ENCODE results near the gene ITGA2B.
A peak's percentile ranks its signal among the peaks of the same experiment; 100 is the strongest.
"Not testable (repeated sequence)": the region's sequence is repeated elsewhere in the genome, so short reads cannot be mapped to it uniquely, and the experiment has no call there.

ITGA2B gene

DNA sequence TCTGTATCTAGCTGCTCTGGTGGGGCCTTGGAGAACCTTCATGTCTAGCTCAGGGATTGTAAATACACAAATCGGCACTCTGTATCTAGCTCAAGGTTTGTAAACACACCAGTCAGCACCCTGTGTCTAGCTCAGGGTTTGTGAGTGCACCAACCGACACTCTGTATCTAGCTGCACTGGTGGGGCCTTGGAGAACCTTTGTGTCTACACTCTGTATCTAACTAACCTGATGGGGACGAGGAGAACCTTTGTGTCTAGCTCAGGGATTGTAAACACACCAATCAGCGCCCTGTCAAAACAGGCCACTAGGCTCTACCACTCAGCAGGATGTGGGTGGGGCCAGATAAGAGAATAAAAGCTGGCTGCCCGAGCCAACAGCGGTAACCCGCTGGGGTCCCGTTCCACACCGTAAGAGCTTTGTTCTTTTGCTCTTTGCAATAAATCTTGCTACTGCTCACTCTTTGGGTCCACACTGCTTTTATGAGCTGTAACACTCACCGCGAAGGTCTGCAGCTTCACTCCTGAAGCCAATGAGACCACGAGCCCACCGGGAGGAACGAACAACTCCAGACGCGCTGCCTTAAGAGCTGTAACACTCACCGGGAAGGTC, 19.9 kb downstream of the ITGA2B start:
- not testable (repeated sequence) for DNase-seq (ENCODE audit: low spot score); FAIRE-seq

DNA sequence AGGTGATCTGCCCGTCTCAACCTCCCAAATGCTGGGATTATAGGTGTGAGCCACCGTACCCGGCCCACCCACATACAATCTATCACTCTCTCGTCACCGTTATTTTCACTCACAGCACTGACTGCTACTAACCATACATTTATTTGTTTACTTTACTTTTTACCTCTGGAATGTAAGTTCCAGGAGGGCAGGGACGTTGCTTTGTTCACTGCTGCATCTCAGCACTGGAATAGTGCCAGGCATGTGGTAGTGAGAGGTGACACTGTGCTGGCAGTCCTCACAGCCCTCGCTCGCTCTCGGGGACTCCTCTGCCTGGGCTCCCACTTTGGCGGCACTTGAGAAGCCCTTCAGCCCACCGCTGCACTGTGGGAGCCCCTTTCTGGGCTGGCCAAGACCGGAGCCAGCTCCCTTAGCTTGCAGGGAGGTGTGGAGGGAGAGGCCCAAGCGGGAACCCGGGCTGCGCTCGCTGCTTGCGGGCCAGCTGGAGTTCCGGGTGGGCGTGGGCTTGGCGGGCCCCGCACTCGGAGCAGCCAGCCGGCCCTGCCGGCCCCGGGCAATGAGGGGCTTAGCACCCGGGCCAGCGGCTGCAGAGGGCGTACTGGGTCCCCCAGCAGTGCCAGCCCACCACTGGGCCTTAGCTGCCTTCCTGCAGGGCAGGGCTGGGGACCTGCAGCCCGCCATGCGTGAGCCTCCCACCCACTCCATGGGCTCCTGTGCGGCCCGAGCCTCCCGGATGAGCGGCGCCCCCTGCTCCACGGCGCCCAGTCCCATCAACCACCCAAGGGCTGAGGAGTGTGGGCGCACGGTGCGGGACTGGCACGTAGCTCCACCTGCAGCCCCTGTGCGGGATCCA, 20.8 kb downstream of the ITGA2B start:
- FAIRE-seq; DNase-seq (ENCODE audit: low spot score): not testable (repeated sequence)

DNA sequence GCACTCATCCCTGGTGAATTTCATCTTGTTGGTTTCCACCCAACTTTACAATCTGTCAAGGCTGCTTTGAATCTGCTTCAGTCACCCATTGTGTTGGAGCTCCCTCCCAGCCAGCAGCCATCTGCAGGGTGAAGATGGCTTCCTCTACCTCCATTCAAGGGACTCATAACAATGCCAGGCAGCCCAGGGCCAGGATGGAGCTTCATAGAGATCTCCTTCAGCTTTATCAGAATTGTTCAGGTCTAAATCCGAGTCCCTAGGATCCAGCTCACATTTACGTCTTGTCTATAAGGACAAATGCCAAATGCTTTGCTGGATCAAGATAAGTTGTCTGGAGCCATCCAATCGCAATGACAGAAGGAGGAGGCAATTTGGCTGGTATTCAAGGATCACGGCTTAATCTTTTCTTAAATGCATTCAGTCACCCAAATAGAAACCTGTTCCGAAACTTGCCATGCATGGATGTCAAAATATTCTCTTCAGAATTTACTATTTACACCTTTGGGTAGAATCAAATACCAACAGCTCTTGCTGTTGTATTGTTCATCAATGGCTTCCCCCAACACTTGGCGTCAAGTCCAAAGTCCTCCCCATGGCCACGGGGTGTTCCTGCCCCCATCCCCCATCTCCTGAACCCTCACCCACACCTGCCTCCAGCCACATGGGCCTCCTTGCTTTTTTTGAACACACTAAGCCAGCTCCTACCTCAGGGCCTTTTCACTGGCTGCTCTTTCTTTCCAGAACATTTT, 22.0 kb downstream of the ITGA2B start:
- no peak for FAIRE-seq
- no peak for DNase-seq (ENCODE audit: low spot score)

DNA sequence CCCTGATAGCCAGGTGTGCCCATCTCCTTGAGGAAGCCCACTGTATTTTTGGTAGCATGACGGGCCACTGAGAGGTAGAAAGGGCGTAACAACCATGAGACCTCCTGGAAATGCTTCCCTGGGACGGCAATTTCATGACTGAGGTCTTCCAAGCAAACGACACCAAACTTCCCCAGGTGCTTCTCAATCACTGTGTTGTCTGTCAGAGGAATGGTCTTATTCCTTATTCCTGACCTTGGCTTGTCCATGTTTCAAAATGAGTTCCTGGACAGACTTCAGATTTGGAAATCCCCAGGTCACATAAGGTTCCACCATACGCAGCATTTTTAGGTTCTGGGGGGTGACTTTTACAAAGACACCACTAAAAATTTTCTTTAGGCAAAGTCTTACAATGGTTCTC, 24.4 kb downstream of the ITGA2B start:
- not testable (repeated sequence) for FAIRE-seq; DNase-seq (ENCODE audit: low spot score)

DNA sequence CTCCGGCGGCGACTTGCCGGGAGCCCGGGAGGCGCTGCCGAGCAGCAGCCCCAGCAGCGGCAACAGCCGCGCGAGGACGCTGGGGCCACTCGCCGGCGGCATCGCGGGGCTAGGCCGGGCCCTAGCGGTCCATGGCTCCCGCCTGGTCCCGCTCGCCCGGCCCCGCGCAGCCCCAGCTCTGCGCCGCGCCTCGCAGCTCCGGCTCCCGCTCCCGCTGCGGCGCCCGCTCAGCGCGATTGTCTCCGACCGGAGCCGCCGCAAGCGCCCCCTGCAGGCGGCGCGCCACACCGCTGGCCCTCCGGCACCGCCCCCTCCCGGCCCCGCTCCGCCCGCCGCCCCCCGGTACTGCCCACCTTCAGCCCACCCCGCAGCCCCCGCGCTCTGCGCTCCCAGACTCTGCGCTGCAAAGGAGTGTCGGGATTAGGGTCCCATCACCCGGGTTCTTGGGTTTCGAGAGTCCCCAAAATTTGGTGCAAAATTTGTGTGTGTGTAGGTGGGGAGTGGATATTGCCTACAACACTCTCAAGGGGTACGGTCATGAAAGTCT, 25.8 kb downstream of the ITGA2B start, which contains the start of gene FAM171A2:
Gene FAM171A2 (minus strand): TSS at position 241 of the 547 bp plus-strand sequence. CDS start 139 bp downstream, at position 102.
- DNase-seq (ENCODE audit: low spot score): peak; percentile 12
- FAIRE-seq: no peak

DNA sequence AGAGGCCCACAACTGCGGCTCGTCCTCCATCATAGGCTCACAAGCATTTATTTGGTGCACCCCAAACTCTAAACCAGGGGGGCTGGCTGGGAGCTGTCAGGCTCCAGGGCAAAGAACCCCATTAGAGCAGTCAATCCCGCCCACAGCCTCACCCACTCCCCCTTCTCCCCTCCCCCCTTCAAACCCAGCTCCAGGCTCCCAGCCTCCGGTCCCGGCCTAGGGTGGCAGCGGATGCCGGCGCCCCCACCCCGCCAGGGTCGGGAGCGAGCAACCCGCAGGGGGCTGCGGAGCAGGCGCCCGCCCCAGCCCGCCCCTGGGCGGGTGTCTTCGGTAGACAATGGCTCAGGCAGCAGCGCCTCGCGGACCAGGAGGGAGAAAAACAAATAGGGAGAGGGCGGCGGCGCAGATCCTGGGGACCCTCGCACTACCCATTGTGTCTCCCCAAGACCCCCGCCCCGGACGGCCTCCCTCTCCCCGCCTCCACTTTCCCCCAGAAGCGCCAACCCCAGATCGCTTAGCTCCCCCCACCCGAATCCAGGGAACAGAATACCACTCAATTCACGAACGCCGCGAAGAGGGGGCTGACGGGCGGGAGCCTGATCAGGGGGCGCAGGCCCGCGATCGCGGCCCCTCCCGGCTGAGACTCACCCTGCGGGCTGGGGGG, 26.4 kb downstream of the ITGA2B start:
- DNase-seq (ENCODE audit: low spot score) (no peak), FAIRE-seq (no peak)

DNA sequence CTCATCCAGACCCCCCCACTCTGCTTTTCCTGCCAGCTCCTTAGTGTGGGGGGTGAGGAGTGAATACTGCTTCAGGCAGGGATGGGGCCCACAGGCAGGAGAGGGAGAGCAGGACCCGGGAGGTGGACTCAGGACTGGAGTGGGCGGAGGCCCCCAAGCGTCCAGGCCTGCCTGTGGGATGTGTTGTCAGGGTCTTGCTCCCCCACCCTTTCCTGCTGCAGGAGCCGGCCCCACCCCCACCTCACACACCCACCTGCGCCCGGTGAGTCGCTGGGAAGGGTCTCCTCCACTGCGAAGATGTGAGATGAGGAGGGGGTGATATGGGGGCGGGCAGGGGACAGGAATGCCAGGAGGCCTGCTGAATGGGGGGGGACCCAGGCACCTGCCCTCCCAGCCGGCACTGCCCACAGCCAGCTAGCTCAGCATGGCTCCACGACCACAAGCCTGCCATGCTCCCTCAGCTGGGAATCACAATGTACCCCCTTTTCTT, 26.9 kb downstream of the ITGA2B start:
- no peak for FAIRE-seq
- no peak for DNase-seq (ENCODE audit: low spot score)

DNA sequence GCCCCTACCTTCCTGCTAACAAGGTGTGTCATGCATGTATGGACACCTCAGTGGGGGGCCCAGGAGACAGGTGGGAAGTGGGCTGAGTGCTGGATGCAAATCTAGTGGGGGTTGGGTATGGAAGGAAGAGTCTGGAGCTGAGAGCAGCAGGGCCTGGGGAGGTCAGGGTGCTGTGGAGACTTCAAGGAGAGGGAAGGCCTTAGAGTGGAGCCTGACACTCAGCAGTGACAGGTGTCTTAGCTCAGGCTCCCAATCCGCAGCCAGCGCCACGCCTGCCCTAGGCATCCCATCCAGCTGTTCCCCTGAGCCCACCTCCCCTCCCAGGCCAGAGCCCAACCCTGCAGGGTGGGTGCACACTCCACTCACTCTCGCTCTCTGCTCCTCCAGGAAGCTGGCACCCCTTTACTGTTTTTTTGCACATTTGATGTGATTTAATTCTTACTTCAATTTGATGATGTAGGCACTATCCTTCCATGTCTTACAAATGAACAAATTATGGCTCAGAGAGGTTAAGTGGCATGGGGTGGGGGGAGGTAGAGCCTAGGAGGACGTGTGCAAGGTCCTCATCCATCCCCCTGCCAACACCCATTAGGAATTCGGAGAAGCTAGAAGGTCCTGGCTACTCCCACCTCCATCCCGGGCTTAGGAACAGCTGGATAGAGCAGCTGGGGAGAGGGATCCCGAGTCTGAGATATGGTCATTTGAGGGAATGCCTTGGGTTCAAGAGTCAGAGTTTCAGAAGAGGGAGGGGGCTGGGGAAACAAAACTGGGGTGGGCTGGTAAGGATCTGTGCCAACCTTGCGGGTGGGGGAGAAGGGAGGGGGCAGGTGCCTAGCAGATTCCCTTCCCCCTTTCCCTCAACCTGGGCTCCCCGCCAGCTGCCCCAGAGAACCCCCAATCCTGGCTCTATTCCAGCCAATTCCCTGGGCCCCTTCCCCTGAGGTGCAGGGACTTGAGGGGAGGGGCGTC, 27.9 kb downstream of the ITGA2B start:
- DNase-seq (ENCODE audit: low spot score) (no peak), FAIRE-seq (no peak)

DNA sequence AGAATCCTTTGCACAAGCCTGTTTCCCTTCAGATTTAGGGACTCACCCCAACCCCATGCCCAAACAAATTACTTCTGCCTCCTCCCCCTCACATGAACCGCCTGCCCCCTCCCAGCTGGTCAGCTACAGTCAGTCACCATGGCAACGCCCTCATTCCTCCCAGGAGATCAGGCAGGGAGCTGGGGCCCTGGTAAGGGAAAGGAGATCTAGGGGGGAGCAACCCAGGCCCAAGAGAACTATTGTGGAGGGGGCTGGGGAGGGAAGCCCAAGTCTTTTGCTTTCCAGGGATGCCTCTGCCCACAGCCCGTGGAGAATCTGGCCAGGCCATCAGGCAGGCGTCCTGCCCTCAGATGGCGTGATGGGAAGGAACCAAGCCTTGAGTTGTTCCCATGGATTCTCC, 28.6 kb downstream of the ITGA2B start:
- FAIRE-seq (no peak), DNase-seq (ENCODE audit: low spot score) (no peak)

DNA sequence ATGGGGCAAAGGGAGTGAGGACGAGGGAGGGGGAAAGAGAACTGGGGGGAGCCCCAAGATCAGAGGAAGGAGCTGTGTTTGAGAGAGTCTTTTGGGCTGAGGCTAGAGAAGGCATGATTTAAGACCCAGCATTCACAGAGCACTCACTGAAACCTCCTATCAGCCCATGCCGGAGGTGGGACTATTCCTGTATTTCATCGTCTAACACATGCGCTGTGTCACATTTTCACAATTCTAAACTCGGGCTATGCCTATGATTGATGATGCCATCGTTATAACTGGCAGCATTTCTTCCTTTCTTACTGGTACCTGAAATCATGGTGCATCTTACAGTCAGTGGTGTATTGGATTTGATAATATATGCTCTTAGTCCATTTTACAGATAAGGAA, 29.3 kb downstream of the ITGA2B start:
- DNase-seq (ENCODE audit: low spot score): no peak
- no peak for FAIRE-seq

DNA sequence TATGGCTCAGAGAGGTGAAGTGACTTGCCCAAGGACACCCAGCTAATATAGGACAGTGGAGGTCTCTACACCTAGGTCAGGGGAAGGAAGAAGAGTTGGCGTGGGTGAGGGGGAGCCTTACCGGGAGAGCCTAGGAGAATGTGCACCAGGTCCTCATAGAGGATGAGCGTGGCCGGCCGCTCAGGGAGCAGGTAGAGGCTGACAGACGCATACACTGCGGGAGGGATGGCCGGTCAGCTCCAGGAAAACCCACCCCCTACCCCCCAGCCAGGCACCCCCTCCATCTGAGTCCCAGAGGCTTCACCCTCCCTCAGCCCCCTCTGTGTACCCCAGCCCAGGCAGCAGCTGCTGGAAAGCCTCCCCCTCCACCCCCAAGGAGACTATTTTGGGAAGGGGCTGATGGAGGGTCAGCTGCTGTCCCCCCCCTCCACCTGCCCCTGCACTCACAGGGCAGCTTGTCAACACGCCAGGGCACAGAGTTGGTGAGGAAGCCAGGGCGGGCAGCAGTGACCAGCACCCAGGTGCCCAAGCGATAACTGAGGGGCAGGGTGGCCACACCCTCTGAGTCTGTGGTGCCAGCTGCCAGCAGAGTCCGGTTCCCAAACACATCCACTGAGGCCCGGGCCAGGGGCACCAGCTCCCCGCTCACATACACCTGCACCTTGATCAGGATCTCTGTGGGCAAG, 29.8 kb downstream of the ITGA2B start:
- DNase-seq (ENCODE audit: low spot score) (no peak), FAIRE-seq (no peak)

DNA sequence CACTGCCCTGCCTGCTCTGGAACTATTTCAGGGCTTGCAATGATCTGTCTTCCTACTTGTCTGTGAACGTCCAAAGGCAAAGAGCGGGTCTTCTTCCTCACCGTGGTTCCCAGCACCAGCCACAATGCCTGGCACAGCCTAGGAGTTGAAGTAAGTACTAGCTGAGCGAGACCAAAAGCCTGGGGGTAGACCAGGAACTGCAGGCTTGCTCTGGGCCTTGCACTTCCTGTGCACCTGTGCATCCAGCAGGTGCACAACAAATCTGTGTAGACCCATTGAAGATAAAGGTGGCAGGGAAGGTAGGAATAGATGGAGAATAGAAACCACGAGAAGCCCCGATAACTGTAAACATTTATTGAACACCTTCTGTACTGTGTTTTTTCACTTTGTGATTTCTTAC, 30.4 kb downstream of the ITGA2B start:
- DNase-seq (ENCODE audit: low spot score): no peak
- FAIRE-seq: no peak

DNA sequence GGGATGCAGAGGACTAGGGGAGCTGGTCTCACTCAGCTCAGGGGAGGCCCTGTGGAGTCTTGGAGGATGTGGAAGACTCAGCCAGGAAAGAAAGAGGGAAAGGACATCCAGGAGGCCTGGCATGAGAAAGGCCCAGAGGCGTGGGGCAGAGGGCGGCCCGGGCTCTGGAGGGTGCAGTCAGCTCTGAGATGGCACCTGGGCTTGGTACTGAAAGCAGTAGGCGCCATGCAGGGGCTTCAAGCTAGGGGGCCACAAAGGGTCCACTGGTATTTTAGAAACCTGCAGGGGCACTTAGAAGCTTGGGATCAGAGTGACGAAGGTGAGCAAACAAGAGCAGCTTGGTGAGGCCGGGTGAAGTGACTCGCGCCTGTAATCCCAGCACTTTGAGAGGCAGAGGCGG, 31.4 kb downstream of the ITGA2B start:
- no peak for DNase-seq (ENCODE audit: low spot score)
- FAIRE-seq: no peak

DNA sequence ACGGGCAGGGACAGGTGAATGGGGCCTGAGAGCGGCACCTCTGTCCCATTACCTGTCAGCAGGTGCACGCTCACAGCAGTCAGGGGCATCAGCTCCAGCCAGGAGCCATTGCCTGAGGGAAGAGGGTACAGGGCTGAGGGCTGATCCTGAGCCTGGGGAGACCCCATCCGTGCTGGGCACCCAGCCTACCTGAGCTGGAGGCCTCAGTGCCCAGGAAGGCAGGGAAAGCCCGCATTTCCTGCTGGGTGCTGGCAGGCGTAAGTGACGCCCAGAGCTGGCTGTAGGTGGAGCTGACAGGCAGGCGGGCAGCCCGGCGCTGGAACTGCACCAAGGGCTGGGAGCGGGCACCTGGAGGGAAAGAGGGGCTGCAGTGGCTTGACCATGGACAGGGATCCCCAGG, 33.2 kb downstream of the ITGA2B start:
- FAIRE-seq (no peak), DNase-seq (ENCODE audit: low spot score) (no peak)

DNA sequence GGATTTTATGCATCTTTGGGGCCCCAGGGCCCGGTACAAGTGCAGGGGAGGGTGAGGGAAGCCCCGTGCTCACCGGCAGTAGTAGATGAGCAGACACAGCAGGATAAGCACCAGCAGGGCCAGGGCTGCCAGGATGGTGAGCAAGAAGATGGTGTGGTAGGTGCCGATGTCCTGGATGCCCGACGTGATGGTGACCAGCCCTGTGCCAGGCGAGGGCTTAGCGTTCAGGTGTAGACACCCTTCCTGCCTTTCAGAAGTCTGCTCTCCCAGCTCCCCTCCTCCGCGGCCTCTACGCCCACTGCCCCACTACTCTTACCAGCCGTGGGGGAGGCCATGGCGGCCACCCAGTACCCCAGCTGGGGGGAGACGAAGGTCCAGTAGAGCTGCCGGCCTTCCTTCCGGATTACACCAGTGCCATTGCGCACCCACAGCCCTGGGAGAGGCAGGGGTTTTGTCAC, 33.8 kb downstream of the ITGA2B start:
- DNase-seq (ENCODE audit: low spot score): no peak
- FAIRE-seq: no peak

DNA sequence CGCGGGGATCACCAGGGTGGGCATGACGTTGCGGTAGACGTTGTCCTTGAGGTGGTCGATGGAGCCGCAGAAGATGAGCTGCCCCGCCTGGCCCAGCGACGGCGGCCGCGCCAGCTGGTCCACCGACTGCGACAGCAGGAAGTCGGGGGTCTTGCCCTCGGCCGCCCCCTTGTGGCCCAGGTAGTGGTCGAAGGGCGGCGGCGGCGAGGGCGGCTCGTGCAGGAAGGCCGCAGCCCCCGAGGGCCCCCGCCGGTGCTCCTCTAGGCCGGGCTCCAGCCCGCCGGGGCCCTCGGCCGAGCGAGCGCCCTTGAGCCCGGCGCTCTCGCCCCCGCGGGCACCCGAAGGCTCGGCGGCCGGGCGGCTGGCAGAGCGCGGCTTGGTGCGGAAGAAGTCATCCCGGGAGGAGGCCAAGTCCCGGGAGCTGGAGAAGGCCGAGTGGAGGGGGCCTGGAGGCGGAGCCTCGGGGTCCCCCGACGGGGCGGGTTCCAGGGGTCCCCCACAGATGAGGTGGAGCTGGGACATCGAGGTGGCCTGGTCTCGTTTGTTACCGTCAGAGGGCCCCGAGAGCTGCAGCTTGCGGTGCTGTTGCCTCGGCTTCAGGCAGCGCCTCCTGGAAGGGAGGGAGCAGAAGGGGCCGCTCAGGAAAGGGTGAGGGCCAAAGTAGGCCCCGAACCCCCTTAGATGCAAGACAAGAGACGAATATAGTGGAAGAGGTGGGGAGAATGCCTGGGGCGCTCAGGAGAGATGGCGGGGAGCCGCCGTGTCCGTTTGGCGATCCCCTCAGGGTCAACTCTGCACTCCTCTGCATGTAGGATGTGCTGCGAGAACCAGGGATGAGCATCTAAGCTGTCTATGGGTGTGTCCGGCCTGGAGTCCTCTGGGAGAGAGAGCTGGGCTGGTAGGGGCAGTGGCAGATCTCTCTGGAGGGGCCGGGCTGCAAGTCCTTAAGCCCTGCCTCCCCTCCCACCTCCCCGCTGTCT, 34.6 kb downstream of the ITGA2B start:
- no peak for DNase-seq (ENCODE audit: low spot score)
- no peak for FAIRE-seq

DNA sequence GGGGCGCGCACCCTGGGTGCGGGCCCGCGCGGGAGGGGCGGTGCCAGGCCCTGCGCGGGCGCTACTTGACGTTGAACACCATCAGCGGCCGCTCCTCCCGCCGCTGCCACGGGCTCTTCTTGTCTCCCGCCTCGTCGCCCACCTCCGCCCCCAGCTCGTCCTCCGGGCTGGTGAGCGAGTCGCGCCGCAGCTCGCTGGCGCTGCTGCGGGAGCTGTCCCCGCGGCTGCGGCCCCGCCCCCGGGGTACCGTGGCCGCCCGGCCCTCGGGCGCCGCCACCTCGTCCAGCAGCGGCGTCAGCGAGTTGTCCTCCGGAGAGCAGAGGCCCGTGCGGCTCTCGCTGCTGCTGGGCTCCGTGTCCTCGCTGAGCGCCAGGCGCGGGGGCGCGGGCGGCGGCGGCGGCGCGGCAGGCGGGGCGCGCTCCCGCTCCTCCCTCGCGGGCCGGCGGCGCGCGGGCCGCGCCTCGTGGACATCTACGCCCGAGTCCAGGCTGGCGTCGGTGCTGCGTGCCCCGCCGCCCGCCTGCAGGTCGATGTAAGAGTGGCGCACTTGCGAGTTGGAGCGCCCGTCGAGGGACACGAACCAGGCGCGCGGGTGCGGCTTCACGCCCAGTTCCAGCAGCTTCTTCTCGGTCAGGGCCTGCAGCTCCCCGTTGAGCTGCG, 35.6 kb downstream of the ITGA2B start:
- no peak for FAIRE-seq
- no peak for DNase-seq (ENCODE audit: low spot score)
